SK-N-SH treated with all-trans-retinoic acid at 6 μM for 48 hours (cell line): ENCODE data around the gene SARS1.

Source experiments
- ARNTL ChIP-seq: fragments of 450-650 bp; formaldehyde crosslinking; IDR thresholded peaks from 2 replicates; pipeline ENCODE4 v1.5.0; 2020; ENCODE audit warnings: low read depth, mild to moderate bottlenecking, moderate library complexity, borderline replicate concordance
- CSDC2 ChIP-seq: fragments of 250-450 bp; sonication (Bioruptor Pico); IDR thresholded peaks from 2 replicates; pipeline ENCODE4 v1.5.0; 2020; ENCODE audit warnings: mild to moderate bottlenecking, moderate library complexity
- ESRRG ChIP-seq: fragments of 250-450 bp; sonication (Bioruptor Pico); IDR thresholded peaks from 2 replicates; pipeline ENCODE4 v1.6.1; 2021; ENCODE audit warnings: mild to moderate bottlenecking
- OSR1 ChIP-seq: fragments of 250-450 bp; sonication (Bioruptor Pico); IDR thresholded peaks from 2 replicates; pipeline ENCODE4 v1.8.0; 2022; ENCODE audit warnings: moderate library complexity, mild to moderate bottlenecking, inconsistent platforms
- PPARA ChIP-seq: fragments of 250-450 bp; sonication (Bioruptor Pico); IDR thresholded peaks from 2 replicates; pipeline ENCODE4 v1.5.0; 2020; ENCODE audit warnings: mild to moderate bottlenecking, borderline replicate concordance
- RARB ChIP-seq: fragments of 250-450 bp; sonication (Bioruptor Pico); IDR thresholded peaks from 2 replicates; pipeline ENCODE4 v1.8.0; 2021; ENCODE audit warnings: mild to moderate bottlenecking, moderate library complexity
- SNAI2 ChIP-seq: fragments of 250-450 bp; sonication (Bioruptor Pico); IDR thresholded peaks from 2 replicates; pipeline ENCODE4 v1.5.0; 2020; ENCODE audit warnings: mild to moderate bottlenecking, moderate library complexity
- TOX ChIP-seq: fragments of 250-450 bp; sonication (Bioruptor Pico); IDR thresholded peaks from 2 replicates; pipeline ENCODE4 v1.8.0; 2021; ENCODE audit warnings: mild to moderate bottlenecking, moderate library complexity, borderline replicate concordance
- ZC3H10 ChIP-seq: fragments of 250-450 bp; sonication (Bioruptor Pico); IDR thresholded peaks from 2 replicates; pipeline ENCODE4 v1.5.1; 2021; ENCODE audit warnings: mild to moderate bottlenecking, moderate library complexity
- ZFP3 ChIP-seq: fragments of 250-450 bp; sonication (Bioruptor Pico); IDR thresholded peaks from 2 replicates; pipeline ENCODE4 v1.5.0; 2020; ENCODE audit warnings: mild to moderate bottlenecking, moderate library complexity
- ZFP30 ChIP-seq: fragments of 450-650 bp; formaldehyde crosslinking; IDR thresholded peaks from 2 replicates; pipeline ENCODE4 v1.5.0; 2022; ENCODE audit warnings: mild to moderate bottlenecking, moderate library complexity
- TF ChIP-seq, protein P1 (sequence below): fragments of 250-450 bp; sonication (Bioruptor Pico); IDR thresholded peaks from 2 replicates; pipeline ENCODE4 v1.8.0; 2020; ENCODE audit warnings: mild to moderate bottlenecking, moderate library complexity, borderline replicate concordance
- TF ChIP-seq, protein P2 (sequence below): fragments of 250-450 bp; sonication (Bioruptor Pico); IDR thresholded peaks from 2 replicates; pipeline ENCODE4 v1.8.0; 2021; ENCODE audit warnings: low read depth, mild to moderate bottlenecking, moderate library complexity, borderline replicate concordance

DNA sequence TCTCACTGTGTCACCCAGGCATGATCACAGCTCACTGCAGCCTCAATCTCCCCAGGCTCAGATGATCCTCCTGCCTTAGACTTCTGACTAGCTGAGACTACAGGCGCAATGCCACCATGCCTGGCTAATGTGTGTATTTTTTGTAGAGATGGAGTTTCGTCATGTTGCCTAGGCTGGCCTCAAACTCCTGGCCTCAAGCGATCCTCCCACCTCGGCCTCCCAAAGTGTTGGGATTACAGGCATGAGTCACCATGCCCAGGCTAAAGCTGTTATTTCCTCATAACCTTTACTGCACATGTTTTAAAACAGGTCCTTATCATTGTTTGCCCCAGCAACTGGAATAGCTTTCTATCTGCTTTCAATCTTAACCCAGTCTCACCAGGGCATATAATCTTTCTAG lies 2.9 kb downstream of the SARS1 start:
- TF ChIP-seq ARNTL (no peak), ZFP3 (CRISPR knock-in tag) (no peak), CSDC2 (CRISPR knock-in tag) (no peak), ZC3H10 (CRISPR knock-in tag) (no peak), OSR1 (no peak), TOX (no peak), ZFP30 (CRISPR knock-in tag) (no peak), SNAI2 (CRISPR knock-in tag) (no peak), RARB (no peak), ESRRG (no peak), PPARA (no peak)
- TF ChIP-seq, protein P1, sequence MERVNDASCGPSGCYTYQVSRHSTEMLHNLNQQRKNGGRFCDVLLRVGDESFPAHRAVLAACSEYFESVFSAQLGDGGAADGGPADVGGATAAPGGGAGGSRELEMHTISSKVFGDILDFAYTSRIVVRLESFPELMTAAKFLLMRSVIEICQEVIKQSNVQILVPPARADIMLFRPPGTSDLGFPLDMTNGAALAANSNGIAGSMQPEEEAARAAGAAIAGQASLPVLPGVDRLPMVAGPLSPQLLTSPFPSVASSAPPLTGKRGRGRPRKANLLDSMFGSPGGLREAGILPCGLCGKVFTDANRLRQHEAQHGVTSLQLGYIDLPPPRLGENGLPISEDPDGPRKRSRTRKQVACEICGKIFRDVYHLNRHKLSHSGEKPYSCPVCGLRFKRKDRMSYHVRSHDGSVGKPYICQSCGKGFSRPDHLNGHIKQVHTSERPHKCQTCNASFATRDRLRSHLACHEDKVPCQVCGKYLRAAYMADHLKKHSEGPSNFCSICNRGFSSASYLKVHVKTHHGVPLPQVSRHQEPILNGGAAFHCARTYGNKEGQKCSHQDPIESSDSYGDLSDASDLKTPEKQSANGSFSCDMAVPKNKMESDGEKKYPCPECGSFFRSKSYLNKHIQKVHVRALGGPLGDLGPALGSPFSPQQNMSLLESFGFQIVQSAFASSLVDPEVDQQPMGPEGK, result no peak
- TF ChIP-seq, protein P2, sequence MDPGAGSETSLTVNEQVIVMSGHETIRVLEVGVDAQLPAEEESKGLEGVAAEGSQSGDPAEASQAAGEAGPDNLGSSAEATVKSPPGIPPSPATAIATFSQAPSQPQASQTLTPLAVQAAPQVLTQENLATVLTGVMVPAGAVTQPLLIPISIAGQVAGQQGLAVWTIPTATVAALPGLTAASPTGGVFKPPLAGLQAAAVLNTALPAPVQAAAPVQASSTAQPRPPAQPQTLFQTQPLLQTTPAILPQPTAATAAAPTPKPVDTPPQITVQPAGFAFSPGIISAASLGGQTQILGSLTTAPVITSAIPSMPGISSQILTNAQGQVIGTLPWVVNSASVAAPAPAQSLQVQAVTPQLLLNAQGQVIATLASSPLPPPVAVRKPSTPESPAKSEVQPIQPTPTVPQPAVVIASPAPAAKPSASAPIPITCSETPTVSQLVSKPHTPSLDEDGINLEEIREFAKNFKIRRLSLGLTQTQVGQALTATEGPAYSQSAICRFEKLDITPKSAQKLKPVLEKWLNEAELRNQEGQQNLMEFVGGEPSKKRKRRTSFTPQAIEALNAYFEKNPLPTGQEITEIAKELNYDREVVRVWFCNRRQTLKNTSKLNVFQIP (CRISPR knock-in tag), result no peak
